OCI-LY1 (cell line): ENCODE results near the gene ATP5F1D.
A peak's percentile ranks its signal among the peaks of the same experiment; 100 is the strongest.

Experiments used
- H2AFZ ChIP-seq: fragments of 200-600 bp; sonication (generic), shearing (Covaris generic); 2 replicates; pipeline ENCODE4 v1.6.0; 2014; ENCODE audit warnings: antibody characterized with exemption, mild to moderate bottlenecking, low read length
- H3F3A ChIP-seq: fragments of 200-600 bp; sonication (generic), shearing (Covaris generic); 2 replicates; pipeline ENCODE4 v1.6.0; 2014; ENCODE audit warnings: mild to moderate bottlenecking, antibody characterized with exemption, low read length, moderate library complexity; ENCODE audit not compliant: insufficient read depth
- H3K27ac ChIP-seq: fragments of 200-600 bp; sonication (generic); 2 replicates; pipeline ENCODE4 v1.5.1; 2014; ENCODE audit warnings: low read length, mixed run types, mild to moderate bottlenecking, low read depth; ENCODE audit not compliant: poor library complexity, severe bottlenecking
- H3K27me3 ChIP-seq: fragments of 200-600 bp; sonication (generic); 2 replicates; pipeline ENCODE4 v1.6.0; 2014; ENCODE audit warnings: antibody characterized with exemption, mild to moderate bottlenecking, low read length, moderate library complexity; ENCODE audit not compliant: insufficient read depth
- H3K36me3 ChIP-seq: fragments of 200-600 bp; sonication (generic); 2 replicates; pipeline ENCODE4 v1.6.1; 2014; ENCODE audit warnings: mild to moderate bottlenecking, antibody characterized with exemption, low read length, moderate library complexity, mixed read lengths; ENCODE audit not compliant: insufficient read depth
- H3K4me1 ChIP-seq: fragments of 200-600 bp; sonication (generic); 2 replicates; pipeline ENCODE4 v1.5.1; 2014; ENCODE audit warnings: mild to moderate bottlenecking, low read length, moderate library complexity; ENCODE audit not compliant: insufficient read depth, severe bottlenecking
- H3K4me2 ChIP-seq: fragments of 200-600 bp; sonication (generic), shearing (Covaris generic); 2 replicates; pipeline ENCODE4 v1.6.1; 2014; ENCODE audit warnings: low read length
- H3K4me3 ChIP-seq: fragments of 200-600 bp; sonication (generic); 2 replicates; pipeline ENCODE4 v1.5.1; 2014; ENCODE audit warnings: low read length, low read depth, mild to moderate bottlenecking, mixed read lengths; ENCODE audit not compliant: poor library complexity, severe bottlenecking
- H3K79me2 ChIP-seq: fragments of 200-600 bp; shearing (Covaris generic); 2 replicates; pipeline ENCODE4 v1.6.1; 2016; ENCODE audit warnings: mixed run types, low read length, mixed read lengths; ENCODE audit not compliant: insufficient read depth
- H3K9ac ChIP-seq: fragments of 200-600 bp; sonication (generic), shearing (Covaris generic); 2 replicates; pipeline ENCODE4 v1.6.1; 2014; ENCODE audit warnings: mild to moderate bottlenecking, low read length, mixed read lengths
- H3K9me2 ChIP-seq: fragments of 200-600 bp; sonication (generic), shearing (Covaris generic); 2 replicates; pipeline ENCODE4 v1.6.1; 2014; ENCODE audit warnings: low read depth, mild to moderate bottlenecking, low read length, mixed read lengths
- H3K9me3 ChIP-seq: fragments of 200-600 bp; shearing (Covaris generic); 2 replicates; pipeline ENCODE4 v1.6.1; 2014; ENCODE audit warnings: low read length, mixed read lengths
- H4K20me1 ChIP-seq: fragments of 200-600 bp; sonication (generic), shearing (Covaris generic); 2 replicates; pipeline ENCODE4 v1.6.0; 2016; ENCODE audit warnings: mild to moderate bottlenecking, low read length; ENCODE audit not compliant: insufficient read depth
- EZH2 ChIP-seq: fragments of 200-600 bp; sonication (generic), shearing (Covaris generic); IDR thresholded peaks from 2 replicates; pipeline ENCODE4 v1.8.0; 2017; ENCODE audit warnings: borderline replicate concordance, mixed run types, mild to moderate bottlenecking, antibody characterized with exemption, low read length, moderate library complexity, mixed read lengths
- TF ChIP-seq, protein P1 (sequence below): fragments of 200-600 bp; sonication (generic), shearing (Covaris generic); IDR thresholded peaks from 2 replicates; pipeline ENCODE4 v1.5.1; 2017; ENCODE audit warnings: mild to moderate bottlenecking, antibody characterized with exemption, low read length, moderate library complexity, mixed read lengths

Gene ATP5F1D

DNA sequence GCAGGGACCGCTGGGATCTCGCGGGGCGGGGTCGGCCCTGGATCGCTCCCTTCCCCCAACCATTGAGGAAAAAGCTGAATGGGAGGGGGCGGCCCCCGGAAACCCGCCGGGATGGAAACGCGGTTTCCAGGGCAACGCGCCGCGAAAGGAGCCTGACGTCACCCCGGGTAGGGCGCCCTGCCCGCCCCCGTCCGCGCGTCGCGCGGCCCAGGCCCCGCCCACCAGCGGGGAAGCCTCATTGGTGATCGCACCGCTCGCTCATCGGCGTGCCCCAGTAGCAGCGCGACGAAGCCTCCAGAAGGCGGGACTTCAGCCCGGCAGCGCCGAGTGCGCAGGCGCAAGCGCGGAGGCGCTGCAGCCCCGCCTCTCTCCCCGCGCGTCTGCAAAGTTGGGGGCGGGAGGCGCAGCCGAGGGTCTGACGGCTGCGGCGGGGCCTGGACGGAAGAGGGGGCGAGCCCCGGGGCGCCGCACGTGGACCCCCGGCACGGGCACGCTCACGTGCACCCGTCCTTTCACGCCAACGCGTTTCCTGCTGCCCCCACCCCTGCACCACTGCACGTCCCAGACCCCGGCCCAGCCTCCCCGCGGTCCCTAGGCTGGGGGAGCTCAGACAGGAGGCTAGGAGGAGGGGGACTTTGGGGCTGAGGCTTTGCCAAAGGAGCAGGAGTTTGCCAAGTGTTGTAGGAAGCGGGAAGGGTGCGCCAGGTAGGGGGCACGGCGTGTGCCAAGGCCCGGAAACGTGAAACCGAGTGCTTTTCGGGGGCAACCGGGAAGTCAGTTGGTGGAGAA is 19.4 kb downstream of the ATP5F1D start:
- Histone ChIP-seq H3K4me3 (peak overlapping the region; percentile 73), H3K79me2 (no peaks in the 10 kb centered on the region), H3K9ac (peak overlapping the region; percentile 85), H3K9me2 (no peaks in the 10 kb centered on the region), H2AFZ (no peak overlapping the region), H3K27ac (peak overlapping the region; percentile 97), H3K4me2 (peak overlapping the region; percentile 86), H3K36me3 (peaks cover 20% of the 10 kb centered on the region), H4K20me1 (no peaks in the 10 kb centered on the region), H3F3A (peaks cover 5% of the 10 kb centered on the region; the same call in 1 of the 2 replicates), H3K4me1 (peaks cover 74% of the 10 kb centered on the region), H3K9me3 (no peaks in the 10 kb centered on the region), H3K27me3 (no peaks in the 10 kb centered on the region)
- TF ChIP-seq, protein P1, sequence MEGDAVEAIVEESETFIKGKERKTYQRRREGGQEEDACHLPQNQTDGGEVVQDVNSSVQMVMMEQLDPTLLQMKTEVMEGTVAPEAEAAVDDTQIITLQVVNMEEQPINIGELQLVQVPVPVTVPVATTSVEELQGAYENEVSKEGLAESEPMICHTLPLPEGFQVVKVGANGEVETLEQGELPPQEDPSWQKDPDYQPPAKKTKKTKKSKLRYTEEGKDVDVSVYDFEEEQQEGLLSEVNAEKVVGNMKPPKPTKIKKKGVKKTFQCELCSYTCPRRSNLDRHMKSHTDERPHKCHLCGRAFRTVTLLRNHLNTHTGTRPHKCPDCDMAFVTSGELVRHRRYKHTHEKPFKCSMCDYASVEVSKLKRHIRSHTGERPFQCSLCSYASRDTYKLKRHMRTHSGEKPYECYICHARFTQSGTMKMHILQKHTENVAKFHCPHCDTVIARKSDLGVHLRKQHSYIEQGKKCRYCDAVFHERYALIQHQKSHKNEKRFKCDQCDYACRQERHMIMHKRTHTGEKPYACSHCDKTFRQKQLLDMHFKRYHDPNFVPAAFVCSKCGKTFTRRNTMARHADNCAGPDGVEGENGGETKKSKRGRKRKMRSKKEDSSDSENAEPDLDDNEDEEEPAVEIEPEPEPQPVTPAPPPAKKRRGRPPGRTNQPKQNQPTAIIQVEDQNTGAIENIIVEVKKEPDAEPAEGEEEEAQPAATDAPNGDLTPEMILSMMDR, result no peak
- no peak for TF ChIP-seq EZH2

DNA sequence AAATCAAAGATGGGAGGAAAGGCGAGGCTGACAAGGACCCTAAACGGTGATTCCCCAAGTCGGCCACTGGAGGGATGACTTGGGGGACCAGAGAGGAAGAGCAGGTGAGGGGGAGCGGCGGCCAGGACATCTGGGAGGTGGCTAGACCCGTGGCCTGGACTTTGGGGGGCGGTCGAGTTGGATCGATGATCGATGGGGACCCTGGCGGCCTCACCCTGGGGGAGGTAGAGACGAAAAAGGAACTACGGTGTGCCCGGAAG is 19.9 kb downstream of the ATP5F1D start:
- Histone ChIP-seq H3K27me3 (no peaks in the 10 kb centered on the region), H3K4me1 (peaks cover 79% of the 10 kb centered on the region), H3K79me2 (no peaks in the 10 kb centered on the region), H3K4me3 (peak overlapping the region; percentile 73), H3K9me2 (no peaks in the 10 kb centered on the region), H3K4me2 (peak overlapping the region; percentile 85), H3K27ac (peak overlapping the region; percentile 89), H3F3A (peaks cover 5% of the 10 kb centered on the region; the same call in 1 of the 2 replicates), H3K36me3 (peaks cover 17% of the 10 kb centered on the region), H3K9ac (peak overlapping the region; percentile 85), H4K20me1 (no peaks in the 10 kb centered on the region), H3K9me3 (no peaks in the 10 kb centered on the region), H2AFZ (no peak overlapping the region)
- no peak for TF ChIP-seq EZH2
- TF ChIP-seq, protein P1, result peak; percentile 27; the same call in 1 of the 2 replicates

DNA sequence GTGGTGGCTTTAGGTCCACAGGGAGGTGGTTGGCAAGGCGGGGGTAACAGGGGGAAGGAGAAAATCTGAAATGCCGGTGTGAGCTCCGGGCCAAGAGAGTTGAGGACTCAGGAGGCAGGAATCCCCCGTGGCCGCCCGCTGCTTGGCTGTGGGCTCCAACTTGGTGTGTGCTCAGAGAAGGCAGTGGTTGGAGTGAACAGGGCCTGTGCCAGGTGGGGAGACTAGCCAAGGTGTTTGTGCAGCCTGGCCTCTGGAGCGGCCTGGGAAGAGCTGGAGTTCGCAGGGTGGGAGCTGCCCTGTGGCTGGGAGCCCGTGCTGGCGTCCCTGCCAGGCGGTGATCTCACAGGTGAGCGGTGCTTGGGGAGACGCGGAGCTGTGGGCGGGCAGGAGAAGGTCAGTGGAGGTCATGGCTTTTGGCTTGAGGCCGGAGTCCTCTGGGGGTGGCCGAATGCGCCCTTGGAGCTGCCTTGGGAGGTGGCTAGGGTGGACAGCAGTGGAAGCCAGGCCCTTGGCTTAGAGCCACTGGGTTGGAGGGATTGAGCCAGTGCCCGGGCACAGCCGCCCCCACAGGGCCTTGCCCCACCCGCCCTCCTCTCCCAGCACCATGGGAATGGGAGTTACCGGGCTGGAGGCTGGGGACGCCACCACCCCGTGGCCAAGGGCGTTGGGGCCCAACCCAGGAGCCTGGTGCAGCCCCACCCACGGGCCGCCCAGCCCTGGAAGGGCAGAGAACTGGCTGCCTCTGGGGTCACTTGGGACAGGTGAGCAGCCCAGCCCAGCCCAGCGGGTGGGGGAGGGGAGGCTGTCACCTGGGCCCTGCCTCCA is 20.5 kb downstream of the ATP5F1D start:
- Histone ChIP-seq H3F3A (peaks cover 5% of the 10 kb centered on the region; the same call in 1 of the 2 replicates), H4K20me1 (no peaks in the 10 kb centered on the region)

More for the DNA sequence above, 20.5 kb downstream of the ATP5F1D start:
- Histone ChIP-seq H3K27me3 (no peaks in the 10 kb centered on the region), H2AFZ (no peak overlapping the region), H3K27ac (peak overlapping the region; percentile 89), H3K79me2 (no peaks in the 10 kb centered on the region), H3K4me1 (peaks cover 83% of the 10 kb centered on the region), H3K4me2 (peak overlapping the region; percentile 85), H3K36me3 (peaks cover 11% of the 10 kb centered on the region; the same call in 1 of the 2 replicates), H3K9ac (peak overlapping the region; percentile 85), H3K9me3 (no peaks in the 10 kb centered on the region), H3K9me2 (no peaks in the 10 kb centered on the region), H3K4me3 (peak overlapping the region; percentile 73)
- TF ChIP-seq EZH2, result no peak
- TF ChIP-seq, protein P1, result no peak
